Neuron (in vitro differentiated cells): ENCODE data around the gene RALGPS1.
"Not testable (repeated sequence)": the region's sequence is repeated elsewhere in the genome, so short reads cannot be mapped to it uniquely, and the experiment has no call there.

Experiments
- H2AFZ ChIP-seq: one replicate; pipeline ENCODE4 v1.6.1; 2013; ENCODE audit warnings: low read depth, mild to moderate bottlenecking, inconsistent platforms, low read length, moderate library complexity
- H3K27me3 ChIP-seq: one replicate; pipeline ENCODE4 v1.6.1; 2013; ENCODE audit warnings: low read length; ENCODE audit not compliant: insufficient read depth
- H3K36me3 ChIP-seq: one replicate; pipeline ENCODE4 v1.6.1; 2013; ENCODE audit warnings: low read length; ENCODE audit not compliant: insufficient read depth
- H3K4me1 ChIP-seq: one replicate; pipeline ENCODE4 v1.6.1; 2013; ENCODE audit warnings: low read length; ENCODE audit not compliant: insufficient read depth
- H3K4me3 ChIP-seq: 2 replicates; pipeline ENCODE4 v1.5.1; 2013; ENCODE audit warnings: mild to moderate bottlenecking, low read length, moderate library complexity
- H3K9me3 ChIP-seq: one replicate; pipeline ENCODE4 v1.6.1; 2013; ENCODE audit warnings: low read length

RALGPS1 gene

GRCh38 chr9:127015921-127016512 is 101.4 kb downstream of the RALGPS1 start:
- Histone ChIP-seq H3K4me1 (peaks cover 15% of the 10 kb centered on the region), H3K4me3 (no peak overlapping the region), H3K27me3 (no peaks in the 10 kb centered on the region), H3K9me3 (no peaks in the 10 kb centered on the region), H2AFZ (no peak overlapping the region), H3K36me3 (no peaks in the 10 kb centered on the region)

DNA sequence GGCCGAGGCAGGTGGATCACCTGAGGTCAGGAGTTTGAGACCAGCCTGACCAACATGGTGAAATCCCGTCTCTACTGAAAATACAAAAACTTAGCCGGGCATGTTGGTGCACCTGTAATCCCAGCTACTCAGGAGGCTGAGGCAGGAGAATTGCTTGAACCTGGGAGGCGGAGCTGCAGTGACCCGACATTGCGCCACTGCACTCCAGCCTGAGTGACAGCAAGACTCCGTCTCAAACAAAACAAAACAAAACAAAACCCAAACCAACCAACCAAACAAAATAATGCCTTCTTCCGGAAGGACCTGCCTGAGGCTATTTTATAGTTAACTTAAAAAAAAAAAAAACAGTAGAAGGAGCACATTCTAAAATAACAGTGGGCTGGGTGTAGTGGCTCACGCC is 103.4 kb downstream of the RALGPS1 start:
- H3K36me3 ChIP-seq, H3K9me3 ChIP-seq, H3K4me3 ChIP-seq, H2AFZ ChIP-seq, H3K27me3 ChIP-seq: not testable (repeated sequence)
- H3K4me1 ChIP-seq, result peaks cover 15% of the 10 kb centered on the region

GRCh38 chr9:127018935-127019334 is 104.4 kb downstream of the RALGPS1 start:
- H3K27me3 ChIP-seq, result no peaks in the 10 kb centered on the region
- peaks cover 15% of the 10 kb centered on the region for H3K4me1 ChIP-seq
- no peak overlapping the region for H2AFZ ChIP-seq
- no peaks in the 10 kb centered on the region for H3K9me3 ChIP-seq
- no peak overlapping the region for H3K4me3 ChIP-seq
- H3K36me3 ChIP-seq, result no peaks in the 10 kb centered on the region

- H3K4me3 ChIP-seq, result no peak overlapping the region
- no peaks in the 10 kb centered on the region for H3K9me3 ChIP-seq
- no peaks in the 10 kb centered on the region for H3K27me3 ChIP-seq
- H3K4me1 ChIP-seq, result peaks cover 5% of the 10 kb centered on the region
- H3K36me3 ChIP-seq, result no peaks in the 10 kb centered on the region
- no peak overlapping the region for H2AFZ ChIP-seq
These were observed 105.6 kb downstream of the RALGPS1 start for GRCh38 chr9:127020036-127020801.

- no peak overlapping the region for H3K4me3 ChIP-seq
- H3K9me3 ChIP-seq, result no peaks in the 10 kb centered on the region
- no peaks in the 10 kb centered on the region for H3K4me1 ChIP-seq
- no peaks in the 10 kb centered on the region for H3K36me3 ChIP-seq
- H3K27me3 ChIP-seq, result no peaks in the 10 kb centered on the region
- H2AFZ ChIP-seq, result no peak overlapping the region
These were observed 106.2 kb downstream of the RALGPS1 start for GRCh38 chr9:127020802-127021078.

GRCh38 chr9:127021664-127022363 is 107.2 kb downstream of the RALGPS1 start:
- Histone ChIP-seq H2AFZ (no peak overlapping the region), H3K4me3 (no peak overlapping the region), H3K9me3 (no peaks in the 10 kb centered on the region), H3K4me1 (no peaks in the 10 kb centered on the region), H3K27me3 (no peaks in the 10 kb centered on the region), H3K36me3 (no peaks in the 10 kb centered on the region)

- Histone ChIP-seq H3K4me3 (no peak overlapping the region), H3K27me3 (no peaks in the 10 kb centered on the region), H3K4me1 (no peaks in the 10 kb centered on the region), H3K36me3 (no peaks in the 10 kb centered on the region), H3K9me3 (no peaks in the 10 kb centered on the region), H2AFZ (no peak overlapping the region)
These were observed 108.5 kb downstream of the RALGPS1 start for GRCh38 chr9:127022913-127023660.

DNA sequence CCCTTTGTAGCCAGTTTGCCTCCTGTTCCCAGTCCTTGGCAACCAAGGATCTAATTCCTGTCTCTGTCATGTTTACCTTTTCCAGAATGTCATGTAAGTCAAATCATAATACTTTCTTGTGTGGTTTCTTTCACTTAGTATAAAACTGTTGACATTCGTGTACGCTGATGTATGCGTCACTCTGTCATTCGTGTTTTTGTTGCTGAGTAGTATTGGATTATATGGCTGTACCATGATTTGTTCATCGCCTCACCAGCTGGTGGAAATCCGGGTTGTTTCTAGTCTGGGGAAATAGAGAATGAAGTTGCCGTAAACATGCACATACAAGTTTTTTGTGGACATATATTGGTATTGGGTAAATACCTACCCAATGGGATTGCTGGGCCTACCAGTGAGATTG is 110.5 kb downstream of the RALGPS1 start:
- Histone ChIP-seq H3K27me3 (no peaks in the 10 kb centered on the region), H3K4me3 (no peak overlapping the region), H3K4me1 (no peaks in the 10 kb centered on the region), H2AFZ (no peak overlapping the region), H3K9me3 (no peaks in the 10 kb centered on the region), H3K36me3 (no peaks in the 10 kb centered on the region)

- Histone ChIP-seq H2AFZ (no peak overlapping the region), H3K9me3 (no peaks in the 10 kb centered on the region), H3K27me3 (no peaks in the 10 kb centered on the region), H3K4me1 (no peaks in the 10 kb centered on the region), H3K4me3 (no peak overlapping the region), H3K36me3 (no peaks in the 10 kb centered on the region)
These were observed 113.1 kb downstream of the RALGPS1 start for GRCh38 chr9:127027694-127028093.

DNA sequence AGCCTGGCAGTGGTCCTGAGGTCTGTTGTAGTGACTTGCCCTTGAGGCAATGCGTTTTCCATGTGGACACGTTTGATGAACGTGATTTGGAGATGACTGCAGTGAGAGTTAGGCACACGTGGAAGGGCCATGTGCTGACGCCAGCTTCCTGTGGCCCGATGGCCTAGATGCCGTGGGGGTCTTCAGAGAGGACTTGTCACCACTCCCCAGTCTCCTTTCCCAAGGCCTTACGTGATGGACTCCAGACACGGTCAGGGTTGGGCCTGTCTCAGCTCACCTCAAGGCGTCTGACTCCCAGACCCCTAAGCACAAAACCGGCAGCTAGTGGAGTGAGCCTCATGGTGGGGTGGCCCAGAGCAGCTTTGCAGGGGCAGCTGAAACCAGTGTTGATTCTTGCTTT is 115.0 kb downstream of the RALGPS1 start:
- Histone ChIP-seq H2AFZ (no peak overlapping the region), H3K4me1 (no peaks in the 10 kb centered on the region), H3K9me3 (no peaks in the 10 kb centered on the region), H3K27me3 (no peaks in the 10 kb centered on the region), H3K4me3 (no peak overlapping the region), H3K36me3 (no peaks in the 10 kb centered on the region)

- Histone ChIP-seq H3K36me3 (no peaks in the 10 kb centered on the region), H2AFZ (no peak overlapping the region), H3K4me1 (no peaks in the 10 kb centered on the region), H3K4me3 (no peak overlapping the region), H3K27me3 (no peaks in the 10 kb centered on the region), H3K9me3 (no peaks in the 10 kb centered on the region)
These were observed 116.5 kb downstream of the RALGPS1 start for GRCh38 chr9:127030814-127031740.

- Histone ChIP-seq H3K9me3 (no peaks in the 10 kb centered on the region), H3K36me3 (no peaks in the 10 kb centered on the region), H3K4me3 (no peak overlapping the region), H3K4me1 (no peaks in the 10 kb centered on the region), H2AFZ (no peak overlapping the region), H3K27me3 (no peaks in the 10 kb centered on the region)
These were observed 117.7 kb downstream of the RALGPS1 start for GRCh38 chr9:127032256-127032655.
